ENCODE results near the gene DIMT1. TPM values are rescaled to one million over a fixed set of nuclear protein-coding genes. Genes with fewer than 3 reads are reported as not detected.
A peak's percentile ranks its signal among the peaks of the same experiment; 100 is the strongest.

The DIMT1 gene
- total and polyA plus RNA-seq, 5 donors from 2014 or later = 15.8 to 57.2 (median 45.4) TPM

DNA sequence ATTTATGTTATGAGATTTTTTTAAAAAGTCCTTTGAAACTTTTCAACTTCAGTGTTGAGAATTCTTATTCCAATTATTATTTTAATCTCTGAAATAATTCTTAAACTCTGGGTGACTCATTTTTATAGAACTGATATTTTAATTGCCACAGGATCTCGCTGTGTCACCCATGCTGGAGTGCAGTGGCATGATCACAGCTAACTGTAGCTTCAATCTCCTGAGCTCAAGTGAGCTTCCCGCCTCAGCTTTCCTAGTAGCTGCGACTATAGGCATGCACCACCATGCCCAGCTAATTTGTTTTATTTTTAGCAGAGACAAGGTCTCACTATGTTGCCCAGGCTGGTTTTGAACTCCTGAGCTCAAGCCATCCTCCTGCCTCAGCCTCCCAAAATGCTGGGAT, 41.0 kb downstream of the DIMT1 start:
- Histone ChIP-seq H3K4me1 (ENCODE audit: control insufficient read depth, insufficient read depth, low read length, poor library complexity, severe bottlenecking) (no peaks in the 10 kb centered on the region), H3K4me3 (ENCODE audit: low read depth, low read length) (no peak overlapping the region), H3K9me3 (ENCODE audit: control insufficient read depth in 2 of 2, low read length in 2 of 2) (no peaks in the 10 kb centered on the region), H3K36me3 (ENCODE audit: control insufficient read depth, insufficient read depth, low read length) (peaks cover 70% of the 10 kb centered on the region), H3K27ac (ENCODE audit: insufficient read depth, low read length, poor library complexity, severe bottlenecking) (no peak overlapping the region), H3K27me3 (ENCODE audit: control insufficient read depth, insufficient read depth, low read length) (no peaks in the 10 kb centered on the region)
- H3K9me3 Mint-ChIP-seq = no peaks in the 10 kb centered on the region
- H3K36me3 Mint-ChIP-seq = peaks cover 26% of the 10 kb centered on the region
- DNase-seq (no peak), ATAC-seq (ENCODE audit: low read depth in 2 of 2) (no peak)
- no peak overlapping the region for H3K4me3 Mint-ChIP-seq
- no peaks in the 10 kb centered on the region for H3K27me3 Mint-ChIP-seq
- no peak overlapping the region for H3K27ac Mint-ChIP-seq
- H3K4me1 Mint-ChIP-seq = peaks cover 0 to 5% (median 3%) of the 10 kb centered on the region in 4 donors

DNA sequence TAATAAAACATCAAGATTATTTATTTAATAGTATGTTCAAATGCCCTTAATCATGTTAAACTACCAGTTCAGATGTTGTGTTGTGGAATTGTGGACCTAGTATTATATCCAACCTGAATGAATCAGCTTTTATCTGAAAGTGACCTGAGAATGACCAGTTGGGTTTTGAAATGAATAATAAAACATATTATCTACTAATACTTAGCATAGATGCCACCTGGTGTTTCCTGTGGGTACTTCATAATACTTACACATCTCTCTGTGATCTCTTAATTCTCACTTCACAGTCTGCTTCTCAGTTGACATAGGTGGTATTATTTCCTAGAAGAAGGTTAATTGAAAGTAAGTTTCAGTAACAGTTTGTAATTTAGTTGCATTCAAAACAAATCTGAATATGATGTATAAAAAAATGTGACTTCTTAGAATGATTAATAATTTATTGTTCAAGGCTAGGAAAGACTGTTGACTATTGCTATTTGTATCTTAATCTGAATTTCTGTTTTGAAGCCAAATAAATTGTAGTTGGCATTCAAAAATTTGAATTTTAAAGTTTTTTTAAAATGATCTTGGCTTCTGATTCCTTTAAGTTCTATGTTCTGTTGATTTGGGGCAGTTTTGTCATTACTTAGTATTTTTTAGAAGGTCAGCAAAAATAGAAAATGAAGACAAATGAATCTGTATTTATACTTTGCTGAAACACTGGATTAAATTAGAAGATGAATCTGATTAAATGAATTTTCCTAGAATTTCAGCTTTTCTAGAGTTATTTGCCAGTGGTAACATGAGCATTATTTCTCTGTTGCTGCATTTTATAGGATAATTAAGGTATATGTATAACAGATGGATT, 49.5 kb downstream of the DIMT1 start:
- H3K9me3 ChIP-seq (ENCODE audit: control insufficient read depth in 2 of 2, low read length in 2 of 2) = no peaks in the 10 kb centered on the region
- Mint-ChIP-seq H3K27me3 (no peaks in the 10 kb centered on the region), H3K4me1 (peaks cover 6 to 14% (median 10%) of the 10 kb centered on the region in 4 donors), H3K9me3 (no peaks in the 10 kb centered on the region), H3K27ac (peak overlapping the region in 2 of 3 donors; percentile 14 to 42), H3K4me3 (no peak overlapping the region), H3K36me3 (peaks cover 21% of the 10 kb centered on the region)
- DNase-seq (peak in 2 of 3 donors; percentile 59 to 74), ATAC-seq (ENCODE audit: low read depth in 2 of 2) (peak; percentile 65 to 66)
- H3K4me1 ChIP-seq (ENCODE audit: control insufficient read depth, insufficient read depth, low read length, poor library complexity, severe bottlenecking) = peaks cover 4% of the 10 kb centered on the region
- peak overlapping the region; percentile 41 for H3K27ac ChIP-seq (ENCODE audit: insufficient read depth, low read length, poor library complexity, severe bottlenecking)
- H3K27me3 ChIP-seq (ENCODE audit: control insufficient read depth, insufficient read depth, low read length) = no peaks in the 10 kb centered on the region
- H3K4me3 ChIP-seq (ENCODE audit: low read depth, low read length) = no peak overlapping the region
- peaks cover 86% of the 10 kb centered on the region for H3K36me3 ChIP-seq (ENCODE audit: control insufficient read depth, insufficient read depth, low read length)

DNA sequence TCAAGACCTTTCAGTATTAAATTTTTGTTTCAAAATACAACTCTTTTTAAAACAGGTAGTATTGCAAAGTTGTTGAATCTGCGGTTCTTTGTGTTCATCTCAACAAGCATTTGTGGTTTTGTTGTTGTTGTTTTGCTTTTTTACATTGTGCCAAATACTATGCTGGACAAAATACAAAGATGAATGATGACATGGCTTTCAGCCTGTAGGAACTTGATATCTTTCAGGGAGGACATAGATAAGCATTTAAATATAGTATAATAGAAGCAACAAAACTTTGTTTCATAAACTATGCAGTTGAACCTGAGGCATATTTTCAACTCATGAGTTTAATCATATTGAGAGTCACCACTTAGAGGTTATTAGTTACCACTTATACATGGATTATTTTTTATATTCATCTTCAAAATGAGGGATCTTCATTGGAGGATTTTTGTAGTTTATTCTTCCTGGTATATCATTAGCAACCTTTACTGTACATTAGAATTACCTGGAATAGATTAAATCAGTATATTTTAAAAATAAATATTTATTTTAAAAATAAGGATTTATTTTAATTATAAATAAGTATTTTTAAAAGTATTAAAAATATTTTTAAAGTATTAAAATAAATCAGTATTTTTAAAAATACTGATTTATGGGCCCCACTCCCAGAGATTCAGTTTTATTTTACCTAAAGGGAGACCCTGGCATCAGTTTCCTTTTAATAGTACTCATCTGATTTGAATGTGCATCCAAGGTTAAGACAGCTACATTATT, 54.8 kb downstream of the DIMT1 start:
- Mint-ChIP-seq H3K4me1 (peaks cover 12 to 34% (median 26%) of the 10 kb centered on the region in 4 donors), H3K27ac (peak overlapping the region; percentile 62 to 82 (median 80)), H3K4me3 (no peak overlapping the region), H3K27me3 (no peaks in the 10 kb centered on the region), H3K9me3 (no peaks in the 10 kb centered on the region), H3K36me3 (peaks cover 13% of the 10 kb centered on the region)
- DNase-seq = no peak
- Histone ChIP-seq H3K27ac (ENCODE audit: insufficient read depth, low read length, poor library complexity, severe bottlenecking) (peak overlapping the region; percentile 43), H3K9me3 (ENCODE audit: control insufficient read depth in 2 of 2, low read length in 2 of 2) (no peaks in the 10 kb centered on the region), H3K27me3 (ENCODE audit: control insufficient read depth, insufficient read depth, low read length) (no peaks in the 10 kb centered on the region), H3K36me3 (ENCODE audit: control insufficient read depth, insufficient read depth, low read length) (peaks cover 61% of the 10 kb centered on the region), H3K4me1 (ENCODE audit: control insufficient read depth, insufficient read depth, low read length, poor library complexity, severe bottlenecking) (peaks cover 10% of the 10 kb centered on the region), H3K4me3 (ENCODE audit: low read depth, low read length) (no peak overlapping the region)
- no peak for ATAC-seq (ENCODE audit: low read depth in 2 of 2)

DNA sequence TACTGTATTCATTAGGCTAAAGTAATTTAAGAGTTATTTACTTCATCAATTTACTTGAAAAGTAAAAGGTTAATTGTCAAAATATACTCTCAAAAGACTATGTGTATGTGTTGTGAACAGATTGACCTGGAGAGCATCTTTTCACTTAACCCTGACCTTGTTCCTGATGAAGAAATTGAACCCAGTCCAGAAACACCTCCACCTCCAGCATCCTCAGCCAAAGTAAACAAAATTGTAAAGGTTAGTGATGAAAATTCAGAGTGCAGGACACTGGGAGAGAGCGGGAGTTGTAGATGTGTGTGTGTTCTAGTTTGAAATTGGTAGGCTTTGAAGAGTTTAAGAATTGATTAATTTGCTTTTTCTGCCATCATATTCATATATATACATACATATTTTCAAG, 55.8 kb downstream of the DIMT1 start:
- H3K36me3 ChIP-seq (ENCODE audit: control insufficient read depth, insufficient read depth, low read length) = peaks cover 51% of the 10 kb centered on the region
- ATAC-seq (ENCODE audit: low read depth in 2 of 2) (no peak), DNase-seq (no peak)
- H3K4me1 Mint-ChIP-seq = peaks cover 16 to 43% (median 34%) of the 10 kb centered on the region in 4 donors
- peak overlapping the region; percentile 51 to 93 (median 80) for H3K27ac Mint-ChIP-seq
- no peaks in the 10 kb centered on the region for H3K9me3 ChIP-seq (ENCODE audit: control insufficient read depth in 2 of 2, low read length in 2 of 2)
- no peaks in the 10 kb centered on the region for H3K9me3 Mint-ChIP-seq
- no peak overlapping the region for H3K4me3 ChIP-seq (ENCODE audit: low read depth, low read length)
- peaks cover 10% of the 10 kb centered on the region for H3K36me3 Mint-ChIP-seq
- H3K4me3 Mint-ChIP-seq = no peak overlapping the region
- no peaks in the 10 kb centered on the region for H3K27me3 Mint-ChIP-seq
- H3K27me3 ChIP-seq (ENCODE audit: control insufficient read depth, insufficient read depth, low read length) = no peaks in the 10 kb centered on the region
- H3K4me1 ChIP-seq (ENCODE audit: control insufficient read depth, insufficient read depth, low read length, poor library complexity, severe bottlenecking) = peaks cover 7% of the 10 kb centered on the region
- peak overlapping the region; percentile 15 for H3K27ac ChIP-seq (ENCODE audit: insufficient read depth, low read length, poor library complexity, severe bottlenecking)

- Histone ChIP-seq H3K36me3 (ENCODE audit: control insufficient read depth, insufficient read depth, low read length) (peaks cover 39% of the 10 kb centered on the region), H3K27me3 (ENCODE audit: control insufficient read depth, insufficient read depth, low read length) (no peaks in the 10 kb centered on the region), H3K4me1 (ENCODE audit: control insufficient read depth, insufficient read depth, low read length, poor library complexity, severe bottlenecking) (peaks cover 16% of the 10 kb centered on the region), H3K4me3 (ENCODE audit: low read depth, low read length) (no peak overlapping the region), H3K27ac (ENCODE audit: insufficient read depth, low read length, poor library complexity, severe bottlenecking) (peak overlapping the region; percentile 23), H3K9me3 (ENCODE audit: control insufficient read depth in 2 of 2, low read length in 2 of 2) (no peaks in the 10 kb centered on the region)
- Mint-ChIP-seq H3K4me1 (peaks cover 24 to 54% (median 43%) of the 10 kb centered on the region in 4 donors), H3K27me3 (no peaks in the 10 kb centered on the region), H3K9me3 (no peaks in the 10 kb centered on the region), H3K36me3 (peaks cover 8% of the 10 kb centered on the region), H3K4me3 (peak overlapping the region in 1 of 4 donors; percentile 9), H3K27ac (peak overlapping the region; percentile 20 to 80 (median 20))
- DNase-seq = no peak
- ATAC-seq (ENCODE audit: low read depth in 2 of 2) = no peak
Measured at GRCh38 chr5:62346748-62347147, 57.0 kb downstream of the DIMT1 start.

DNA sequence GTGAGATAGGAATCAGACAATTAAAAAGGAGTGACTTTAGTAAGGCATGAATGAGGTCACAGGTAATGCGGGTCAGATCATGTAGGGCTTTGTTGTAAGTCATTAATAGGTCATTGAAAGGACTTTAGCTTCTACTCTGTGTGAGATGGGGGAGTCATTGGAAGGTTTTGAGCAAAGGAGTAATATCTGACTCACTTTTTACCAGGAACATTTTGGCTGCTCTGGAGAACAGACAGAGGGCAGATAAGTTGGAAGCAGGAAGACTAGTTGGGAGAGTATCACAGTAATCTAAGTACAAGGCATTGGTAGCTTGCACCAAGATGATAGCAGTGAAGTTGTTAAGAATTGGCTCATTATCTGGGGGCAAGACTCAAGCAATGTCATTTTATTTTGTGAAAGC, 60.3 kb downstream of the DIMT1 start:
- Mint-ChIP-seq H3K27ac (peak overlapping the region; percentile 30 to 89 (median 87)), H3K4me3 (peak overlapping the region in 2 of 4 donors; percentile 2 to 6), H3K27me3 (no peaks in the 10 kb centered on the region), H3K36me3 (peaks cover 5% of the 10 kb centered on the region), H3K9me3 (no peaks in the 10 kb centered on the region), H3K4me1 (peaks cover 34 to 75% (median 60%) of the 10 kb centered on the region in 4 donors)
- Histone ChIP-seq H3K36me3 (ENCODE audit: control insufficient read depth, insufficient read depth, low read length) (peaks cover 9% of the 10 kb centered on the region), H3K4me1 (ENCODE audit: control insufficient read depth, insufficient read depth, low read length, poor library complexity, severe bottlenecking) (peaks cover 27% of the 10 kb centered on the region), H3K4me3 (ENCODE audit: low read depth, low read length) (no peak overlapping the region), H3K9me3 (ENCODE audit: control insufficient read depth in 2 of 2, low read length in 2 of 2) (no peaks in the 10 kb centered on the region), H3K27me3 (ENCODE audit: control insufficient read depth, insufficient read depth, low read length) (no peaks in the 10 kb centered on the region), H3K27ac (ENCODE audit: insufficient read depth, low read length, poor library complexity, severe bottlenecking) (peak overlapping the region; percentile 43)
- DNase-seq = no peak
- no peak for ATAC-seq (ENCODE audit: low read depth in 2 of 2)

DNA sequence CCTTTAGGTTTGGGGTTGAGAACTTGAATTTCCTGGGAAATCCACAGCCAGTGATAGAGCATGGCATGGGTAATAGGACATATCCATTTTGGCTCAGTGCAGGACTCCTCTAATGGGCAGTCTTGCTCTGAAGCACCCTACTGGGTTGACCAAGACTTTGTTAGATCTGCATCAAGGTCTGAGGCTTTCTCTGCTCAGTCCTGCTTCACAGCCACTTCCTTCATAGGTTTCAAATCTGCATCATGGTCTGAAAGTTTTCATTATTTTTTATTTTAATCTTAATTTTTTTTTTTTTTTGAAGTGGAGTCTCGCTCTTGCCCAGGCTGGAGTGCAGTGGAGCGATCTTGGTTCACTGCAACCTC, 61.2 kb downstream of the DIMT1 start:
- peaks cover 32 to 76% (median 60%) of the 10 kb centered on the region in 4 donors for H3K4me1 Mint-ChIP-seq
- H3K9me3 Mint-ChIP-seq = no peaks in the 10 kb centered on the region
- no peaks in the 10 kb centered on the region for H3K27me3 Mint-ChIP-seq
- H3K4me3 ChIP-seq (ENCODE audit: low read depth, low read length) = peak overlapping the region; percentile 61
- no peaks in the 10 kb centered on the region for H3K9me3 ChIP-seq (ENCODE audit: control insufficient read depth in 2 of 2, low read length in 2 of 2)
- H3K27me3 ChIP-seq (ENCODE audit: control insufficient read depth, insufficient read depth, low read length) = no peaks in the 10 kb centered on the region
- ATAC-seq (ENCODE audit: low read depth in 2 of 2) (peak in 1 of 2 donors; percentile 7), DNase-seq (no peak)
- H3K36me3 ChIP-seq (ENCODE audit: control insufficient read depth, insufficient read depth, low read length) = peaks cover 3% of the 10 kb centered on the region
- H3K36me3 Mint-ChIP-seq = peaks cover 5% of the 10 kb centered on the region
- H3K27ac ChIP-seq (ENCODE audit: insufficient read depth, low read length, poor library complexity, severe bottlenecking) = peak overlapping the region; percentile 58
- peak overlapping the region in 2 of 4 donors; percentile 71 to 83 for H3K4me3 Mint-ChIP-seq
- H3K4me1 ChIP-seq (ENCODE audit: control insufficient read depth, insufficient read depth, low read length, poor library complexity, severe bottlenecking) = peaks cover 30% of the 10 kb centered on the region
- peak overlapping the region; percentile 61 to 89 (median 87) for H3K27ac Mint-ChIP-seq
